Endometrial microvascular endothelial cells (primary cell): ENCODE results near the gene CDH15. TPM values are rescaled to one million over a fixed set of nuclear protein-coding genes. Genes with fewer than 3 reads are reported as not detected.
"Not testable (repeated sequence)": the region's sequence is repeated elsewhere in the genome, so short reads cannot be mapped to it uniquely, and the experiment has no call there.

Experiments used
- in situ Hi-C: cut with HindIII; loops from 2 replicates; pipeline ENCODE4 v1.10.0; 2017; ENCODE audit warnings: low sequenced_read_pairs, low pct_unique_long_range_greater_than_20kb; ENCODE audit errors: inconsistent ontology term
- total RNA-seq: library from RNA; depleted of rRNA; stranded (reverse); fragments of >200 nt; gene quantifications from one replicate; pipeline ENCODE4 v1.2.3, GENCODE V29; 2015; ENCODE audit errors: inconsistent ontology term

CDH15 gene
- total RNA-seq, 1 donor from 2014 or later = not detected

DNA sequence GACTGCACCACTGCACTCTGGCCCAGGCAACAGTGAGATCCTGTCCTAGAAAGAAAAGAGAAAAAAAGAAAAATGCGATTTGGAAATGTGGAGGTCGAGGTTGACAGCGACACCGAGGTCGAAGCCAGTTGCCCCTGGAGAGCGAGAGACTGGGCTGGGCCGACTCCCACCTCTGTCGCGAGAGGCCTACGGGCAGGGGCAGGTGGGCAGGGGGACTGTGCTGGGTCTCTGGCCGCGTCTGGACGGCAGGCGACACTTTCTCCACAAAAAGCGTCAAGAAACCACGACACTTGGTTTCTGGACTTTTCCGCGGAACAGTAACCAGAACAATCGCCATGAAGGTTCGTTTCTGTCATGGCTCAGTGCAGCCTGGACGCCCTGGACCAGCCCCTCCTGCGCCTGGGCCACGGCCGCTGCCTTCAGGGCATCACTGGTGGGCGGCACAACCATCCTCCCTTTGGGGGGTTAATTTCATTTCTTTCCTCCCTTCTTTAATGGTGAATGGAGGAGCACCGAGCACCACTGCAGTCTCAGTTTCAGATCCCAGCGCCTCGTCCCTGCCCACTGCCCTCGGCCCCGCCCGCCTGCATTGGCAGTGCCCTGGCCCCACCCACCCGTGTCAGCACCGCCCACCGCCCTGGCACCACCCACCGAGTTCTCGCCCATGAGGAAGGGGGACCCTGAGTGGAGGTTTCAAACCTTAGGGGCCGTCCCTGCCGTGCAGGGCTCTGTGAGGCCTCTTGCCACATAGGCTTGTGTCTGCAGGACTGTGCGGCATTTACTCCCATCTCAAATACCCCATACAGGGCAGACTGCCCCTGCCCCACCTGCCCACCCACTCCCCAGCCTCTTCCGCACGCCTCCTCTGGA lies 18.5 kb upstream of the CDH15 start:
- in situ Hi-C loops = no loop called here

DNA sequence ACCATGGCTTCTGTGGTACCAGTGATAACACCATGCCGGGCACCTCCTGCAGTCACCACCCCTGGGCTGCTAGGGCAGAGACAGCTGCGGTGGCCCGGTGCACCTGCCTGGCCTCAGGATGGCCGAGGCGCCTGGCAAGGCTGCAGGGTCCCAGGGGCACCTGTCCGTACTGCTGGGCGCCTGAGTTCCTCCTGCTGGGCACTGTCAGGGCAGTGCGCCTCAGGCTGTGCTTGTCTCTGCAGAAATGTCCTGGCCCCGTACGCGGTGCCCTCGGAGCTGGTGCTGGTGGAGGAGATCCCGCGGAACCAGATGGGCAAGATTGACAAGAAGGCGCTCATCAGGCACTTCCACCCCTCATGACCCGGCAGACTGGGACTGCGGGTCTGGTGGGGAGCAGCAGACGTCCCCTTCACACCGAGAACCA lies 17.7 kb upstream of the CDH15 start:
- in situ Hi-C loops = no loop called here

- in situ Hi-C loops = no loop called here
Measured at GRCh38 chr16:89154390-89155183, 17.0 kb upstream of the CDH15 start.

- in situ Hi-C loops = no loop called here
Measured at GRCh38 chr16:89155184-89155679, 16.3 kb upstream of the CDH15 start.

GRCh38 chr16:89155851-89156739 lies 15.5 kb upstream of the CDH15 start:
- in situ Hi-C loops = no loop called here

DNA sequence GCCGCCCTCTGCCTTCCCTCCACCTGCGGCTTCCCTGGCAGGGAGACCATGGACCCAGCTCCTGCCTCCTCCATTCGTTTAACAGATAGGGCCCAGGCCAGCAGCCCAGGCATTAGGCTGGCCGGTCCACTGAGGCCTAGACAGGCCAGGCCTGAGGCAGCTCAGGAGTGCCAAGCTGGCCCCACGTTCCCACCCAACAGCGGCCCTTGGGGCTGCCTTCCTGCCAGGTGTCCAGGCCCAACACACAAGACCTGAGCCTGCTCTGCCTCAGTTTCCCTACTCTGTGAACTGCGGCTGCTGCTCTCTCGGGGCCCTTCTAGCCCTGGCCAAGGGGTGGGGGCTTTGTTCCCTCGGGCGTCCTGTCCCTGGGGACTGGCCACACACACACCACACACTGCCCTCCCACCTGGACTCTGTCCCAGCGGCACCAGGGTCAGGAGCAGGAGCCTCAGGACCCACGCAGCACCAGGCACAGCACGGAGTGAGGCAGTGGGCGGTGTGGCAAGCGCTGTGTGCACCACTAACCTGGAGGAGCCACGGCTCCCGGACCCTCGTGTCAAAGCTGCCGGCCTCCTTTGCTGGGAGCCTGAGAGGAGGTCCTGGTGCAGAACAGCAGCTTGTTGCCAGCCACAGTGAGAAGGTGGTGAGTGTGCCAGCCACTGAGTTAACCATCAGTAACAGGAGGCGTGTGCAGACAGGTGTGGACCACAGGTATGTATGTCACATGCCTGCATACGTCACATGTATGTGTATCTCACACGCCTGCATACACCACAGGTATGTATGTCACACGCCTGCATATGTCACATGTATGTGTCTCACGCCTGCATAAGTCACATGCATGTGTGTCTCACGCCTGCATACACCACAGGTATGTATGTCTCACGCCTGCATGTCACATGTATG lies 14.6 kb upstream of the CDH15 start:
- in situ Hi-C loops = no loop called here

GRCh38 chr16:89157778-89158177 lies 13.8 kb upstream of the CDH15 start:
- in situ Hi-C loops = no loop called here

- in situ Hi-C loops = no loop called here
Measured at GRCh38 chr16:89159066-89159849, 12.3 kb upstream of the CDH15 start.

- in situ Hi-C loops = no loop called here
Measured at GRCh38 chr16:89159850-89160354, 11.6 kb upstream of the CDH15 start.

DNA sequence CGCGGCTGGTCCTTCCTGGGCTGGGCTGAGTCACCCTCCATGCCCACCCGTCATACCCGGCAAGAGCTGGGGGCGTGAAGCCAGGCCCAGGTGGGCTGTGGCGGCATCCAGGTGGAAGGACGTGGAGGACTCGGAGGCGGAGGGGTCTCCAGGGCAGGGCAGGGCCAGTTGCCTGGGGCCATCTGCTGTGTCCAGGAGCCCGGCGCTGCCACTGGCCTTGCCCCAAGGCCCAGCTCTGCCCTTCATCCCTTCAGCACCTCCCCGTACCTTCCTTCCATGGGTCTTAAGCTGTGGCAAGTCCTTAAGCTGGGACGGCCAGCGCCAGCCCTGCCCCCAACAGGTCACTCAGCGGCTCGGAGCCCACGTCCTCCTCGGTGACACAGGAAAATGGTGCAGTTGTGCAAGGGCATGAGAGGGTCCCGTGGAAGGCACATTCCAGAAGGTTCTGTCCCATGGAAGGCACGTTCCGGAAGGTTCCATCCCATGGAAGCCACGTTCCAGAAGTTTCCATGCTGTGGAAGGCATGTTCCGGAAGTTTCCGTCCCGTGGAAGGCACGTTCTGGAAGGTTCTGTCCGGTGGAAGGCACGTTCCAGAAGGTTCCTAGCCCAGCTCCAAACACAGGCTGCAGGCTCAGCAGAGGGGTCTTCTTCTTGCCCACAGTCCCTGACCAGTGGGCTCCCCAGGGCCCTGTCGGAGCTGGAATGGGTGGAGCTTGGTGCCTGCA lies 10.4 kb upstream of the CDH15 start:
- in situ Hi-C loops = no loop called here

GRCh38 chr16:89161763-89162713 lies 9.5 kb upstream of the CDH15 start:
- in situ Hi-C loops = no loop called here

DNA sequence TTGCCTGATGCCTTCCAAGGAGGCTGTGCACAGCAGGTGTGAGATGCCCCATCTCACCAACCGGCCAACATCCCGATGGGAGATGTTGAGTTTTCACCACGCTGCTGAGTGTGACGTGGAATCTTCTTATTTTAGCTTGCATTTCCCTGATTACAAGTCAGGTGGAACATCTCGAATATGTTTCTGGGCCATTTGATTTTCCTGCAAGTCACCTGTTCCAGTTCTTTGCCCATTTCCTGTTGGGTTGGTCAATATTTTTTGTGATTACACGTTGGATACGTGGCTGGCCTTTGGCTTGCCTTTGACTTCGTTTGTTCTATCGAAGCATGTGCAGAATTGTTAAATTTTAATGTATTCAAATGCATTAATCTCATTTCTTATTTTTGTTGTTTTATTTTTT lies 8.3 kb upstream of the CDH15 start:
- in situ Hi-C loops = no loop called here

DNA sequence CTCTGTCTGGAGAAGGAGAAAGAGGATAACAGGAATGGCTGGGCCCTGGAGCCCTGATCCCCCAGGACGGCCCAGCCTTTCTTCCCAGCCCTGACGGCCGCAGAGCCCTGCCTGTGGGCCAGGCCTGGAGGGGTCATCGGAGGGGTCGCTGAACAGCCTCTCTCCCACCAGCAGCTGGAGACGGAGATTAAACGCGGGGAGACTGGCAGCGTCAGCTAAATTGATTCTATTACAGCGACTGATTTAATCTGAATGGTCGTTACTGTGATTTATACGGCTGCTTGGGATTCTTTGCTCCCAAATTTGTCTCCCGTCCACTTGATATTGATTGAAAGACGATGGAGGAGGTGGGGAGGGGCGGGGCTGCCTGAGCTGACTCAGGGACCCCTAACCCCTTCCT lies 7.1 kb upstream of the CDH15 start:
- in situ Hi-C loops = no loop called here

GRCh38 chr16:89164847-89165680 lies 6.5 kb upstream of the CDH15 start:
- in situ Hi-C loops = no loop called here

- in situ Hi-C loops = not testable (repeated sequence)
Measured at GRCh38 chr16:89165681-89165979, 5.9 kb upstream of the CDH15 start.
